Measurements from ENCODE around the gene MAP3K21.

DNA sequence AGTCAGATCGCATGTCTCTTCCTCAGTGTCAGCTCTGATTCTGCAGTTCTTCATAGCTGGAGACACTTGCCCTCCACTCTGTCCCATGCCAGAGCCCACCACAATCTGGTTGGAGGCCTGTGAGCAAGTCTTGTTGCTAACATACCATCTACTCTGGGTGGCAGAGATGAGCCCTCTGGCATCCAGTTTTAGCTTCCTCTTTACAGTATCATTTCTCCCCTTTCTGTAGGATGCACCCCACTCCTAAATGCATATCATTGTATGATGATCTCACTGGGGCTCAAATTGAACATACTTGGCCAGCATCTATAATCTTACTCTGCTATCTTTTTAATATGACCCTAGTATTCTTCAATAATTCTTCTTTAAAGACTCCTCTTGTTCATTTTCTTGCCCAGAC, 48.9 kb upstream of the MAP3K21 start:
- no peak for TF ChIP-seq ISL1 (CRISPR knock-in tag; IDR thresholded peaks at IDR 0.05)
- TF ChIP-seq ZNF565 (CRISPR knock-in tag; conservative IDR thresholded peaks at IDR 0.05; ENCODE audit: low read depth), result no peak
- TF ChIP-seq, protein P1, sequence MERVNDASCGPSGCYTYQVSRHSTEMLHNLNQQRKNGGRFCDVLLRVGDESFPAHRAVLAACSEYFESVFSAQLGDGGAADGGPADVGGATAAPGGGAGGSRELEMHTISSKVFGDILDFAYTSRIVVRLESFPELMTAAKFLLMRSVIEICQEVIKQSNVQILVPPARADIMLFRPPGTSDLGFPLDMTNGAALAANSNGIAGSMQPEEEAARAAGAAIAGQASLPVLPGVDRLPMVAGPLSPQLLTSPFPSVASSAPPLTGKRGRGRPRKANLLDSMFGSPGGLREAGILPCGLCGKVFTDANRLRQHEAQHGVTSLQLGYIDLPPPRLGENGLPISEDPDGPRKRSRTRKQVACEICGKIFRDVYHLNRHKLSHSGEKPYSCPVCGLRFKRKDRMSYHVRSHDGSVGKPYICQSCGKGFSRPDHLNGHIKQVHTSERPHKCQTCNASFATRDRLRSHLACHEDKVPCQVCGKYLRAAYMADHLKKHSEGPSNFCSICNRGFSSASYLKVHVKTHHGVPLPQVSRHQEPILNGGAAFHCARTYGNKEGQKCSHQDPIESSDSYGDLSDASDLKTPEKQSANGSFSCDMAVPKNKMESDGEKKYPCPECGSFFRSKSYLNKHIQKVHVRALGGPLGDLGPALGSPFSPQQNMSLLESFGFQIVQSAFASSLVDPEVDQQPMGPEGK (CRISPR knock-in tag; IDR thresholded peaks at IDR 0.05; ENCODE audit: borderline replicate concordance), result no peak
- no peak for TF ChIP-seq ZFP3 (CRISPR knock-in tag; IDR thresholded peaks at IDR 0.05)
- no peak for TF ChIP-seq ARNTL (CRISPR knock-in tag; IDR thresholded peaks at IDR 0.05; ENCODE audit: borderline replicate concordance, low read depth)
- TF ChIP-seq PPARA (CRISPR knock-in tag; IDR thresholded peaks at IDR 0.05; ENCODE audit: borderline replicate concordance), result no peak
- TF ChIP-seq ZNF8 (CRISPR knock-in tag; IDR thresholded peaks at IDR 0.05), result no peak
- TF ChIP-seq GLIS3 (CRISPR knock-in tag; IDR thresholded peaks at IDR 0.05), result no peak

Data from SK-N-SH treated with all-trans-retinoic acid at 6 μM for 48 hours (cell line).